Measurements from ENCODE around the gene OTUD1.
"Not testable (repeated sequence)": the region's sequence is repeated elsewhere in the genome, so short reads cannot be mapped to it uniquely, and the experiment has no call there.

Gene OTUD1, protein sequence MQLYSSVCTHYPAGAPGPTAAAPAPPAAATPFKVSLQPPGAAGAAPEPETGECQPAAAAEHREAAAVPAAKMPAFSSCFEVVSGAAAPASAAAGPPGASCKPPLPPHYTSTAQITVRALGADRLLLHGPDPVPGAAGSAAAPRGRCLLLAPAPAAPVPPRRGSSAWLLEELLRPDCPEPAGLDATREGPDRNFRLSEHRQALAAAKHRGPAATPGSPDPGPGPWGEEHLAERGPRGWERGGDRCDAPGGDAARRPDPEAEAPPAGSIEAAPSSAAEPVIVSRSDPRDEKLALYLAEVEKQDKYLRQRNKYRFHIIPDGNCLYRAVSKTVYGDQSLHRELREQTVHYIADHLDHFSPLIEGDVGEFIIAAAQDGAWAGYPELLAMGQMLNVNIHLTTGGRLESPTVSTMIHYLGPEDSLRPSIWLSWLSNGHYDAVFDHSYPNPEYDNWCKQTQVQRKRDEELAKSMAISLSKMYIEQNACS

DNA sequence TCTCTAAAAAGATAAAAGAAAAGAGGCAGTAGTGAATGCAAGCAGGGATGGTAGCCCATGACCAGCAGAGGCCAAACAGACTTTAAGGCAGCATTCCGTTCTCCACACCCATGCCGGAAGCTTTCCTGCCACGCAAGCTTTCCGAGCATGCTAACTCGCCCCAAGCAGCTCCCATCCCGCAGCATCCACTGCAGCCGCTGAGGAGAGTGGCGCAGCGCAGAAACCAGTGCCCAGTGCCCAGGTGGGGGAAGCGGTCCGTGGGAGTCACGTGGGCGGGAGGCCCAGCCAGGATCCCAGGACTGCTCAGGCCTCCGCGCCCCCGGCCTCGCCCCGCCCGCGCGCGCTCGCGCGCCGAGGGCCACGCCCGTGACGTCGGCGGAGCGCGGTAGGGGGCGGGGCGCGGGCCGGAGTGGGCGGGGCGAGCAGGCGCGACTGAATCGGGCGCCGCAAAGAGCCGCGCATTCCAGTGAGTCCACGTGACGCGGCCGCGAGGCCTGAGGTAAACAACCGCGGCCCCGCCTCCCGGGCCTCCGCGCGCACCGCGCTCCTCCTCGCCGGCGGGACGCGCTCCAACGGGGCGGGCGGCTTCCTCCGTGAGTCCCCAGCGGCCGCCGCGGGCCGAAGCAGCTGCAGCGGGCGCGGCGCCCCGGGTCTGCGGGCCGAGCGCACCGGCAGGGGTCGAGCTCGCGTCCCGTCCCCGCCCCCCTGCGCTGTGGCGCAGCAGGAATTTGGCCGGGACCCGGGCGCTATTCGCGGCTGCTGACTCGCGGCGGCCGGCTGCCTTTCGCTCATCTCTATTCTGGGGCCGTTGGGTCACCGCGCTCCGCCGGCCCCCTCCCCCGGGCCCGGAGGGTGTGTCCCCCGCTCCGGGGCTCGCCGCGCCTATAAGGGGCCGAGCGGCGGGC is at the start of gene OTUD1:
OTUD1 (plus strand) TSS at position 529 of the 905 bp plus-strand sequence. CDS start 383 bp downstream, outside the sequence.
- peak; percentile 86 for DNase-seq (ENCODE audit: low read depth)

DNA sequence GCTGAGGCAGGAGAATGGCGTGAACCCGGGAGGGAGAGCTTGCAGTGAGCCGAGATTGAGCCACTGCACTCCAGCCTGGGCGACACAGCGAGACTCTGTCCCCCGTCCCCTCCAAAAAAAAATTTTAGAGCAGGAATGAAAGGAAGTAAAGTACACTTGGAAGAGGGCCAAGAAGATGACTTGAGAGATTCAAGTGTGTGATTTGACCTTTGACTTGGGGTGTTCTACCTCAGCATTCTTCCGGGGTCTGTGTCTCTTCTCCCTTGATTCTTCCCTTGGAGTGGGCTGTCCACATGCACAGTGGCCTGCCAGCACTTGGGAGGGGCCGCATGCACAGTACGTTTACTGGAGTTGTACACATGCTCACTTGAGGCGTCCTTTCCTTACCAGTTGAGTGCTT is 48.5 kb upstream of the OTUD1 start:
- not testable (repeated sequence) for DNase-seq (ENCODE audit: low read depth)

DNA sequence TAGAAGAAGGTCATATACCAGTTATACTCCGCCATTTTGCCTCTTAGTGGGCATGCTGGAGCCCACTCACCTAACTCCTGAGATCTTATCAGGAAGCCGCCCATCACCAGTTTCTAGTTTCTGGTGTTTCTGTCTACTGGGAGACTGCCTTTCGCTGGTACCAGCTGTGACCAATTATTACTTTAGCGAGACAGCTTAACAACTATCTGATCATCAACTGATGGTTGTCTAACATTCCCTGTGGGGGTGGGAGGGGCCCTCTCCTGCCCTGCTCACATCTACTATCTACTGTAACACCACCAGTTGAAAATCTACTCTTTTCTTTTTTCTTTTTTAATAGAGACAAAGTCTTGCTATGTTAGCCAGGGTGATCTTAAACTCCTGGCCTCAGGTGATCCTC is 48.1 kb upstream of the OTUD1 start:
- no peak for DNase-seq (ENCODE audit: low read depth)

DNA sequence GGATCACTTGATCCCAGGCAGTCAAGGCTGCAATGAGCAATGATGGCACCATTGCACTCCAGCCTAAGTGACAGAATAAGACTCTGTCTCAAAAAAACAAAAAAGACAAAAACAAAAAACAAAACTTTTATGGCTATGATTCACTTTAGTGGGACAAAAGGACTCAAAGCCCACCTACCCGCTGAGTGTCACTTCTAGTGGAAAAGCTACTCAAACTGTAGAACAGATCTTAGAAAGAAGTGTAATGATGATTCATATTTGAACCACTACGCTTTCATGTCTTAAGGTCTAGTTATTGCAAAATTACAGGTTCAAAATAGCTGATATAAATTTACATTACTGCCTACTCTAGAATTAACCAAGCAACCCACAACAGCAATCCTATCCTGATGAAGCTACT is 47.1 kb upstream of the OTUD1 start:
- no peak for DNase-seq (ENCODE audit: low read depth)

DNA sequence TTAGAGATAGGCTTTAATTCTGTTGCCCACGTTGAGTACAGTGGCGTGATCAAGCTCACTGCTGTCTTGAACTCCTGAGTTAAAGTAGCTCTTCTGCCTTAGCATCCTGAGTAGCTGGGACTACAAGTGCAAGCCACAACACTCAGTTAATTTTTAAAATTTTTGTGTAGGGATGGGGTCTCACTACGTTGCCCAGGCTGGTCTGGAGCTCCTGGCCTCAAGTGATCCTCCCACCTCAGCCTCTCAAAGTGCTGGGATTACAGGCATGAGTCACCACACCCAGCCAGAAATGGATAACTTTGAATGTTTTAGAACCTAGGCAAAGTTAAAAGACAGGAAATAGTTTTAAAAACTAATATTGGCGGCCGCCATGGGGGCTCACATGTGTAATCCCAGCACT is 43.9 kb upstream of the OTUD1 start:
- DNase-seq (ENCODE audit: low read depth) = no peak

DNA sequence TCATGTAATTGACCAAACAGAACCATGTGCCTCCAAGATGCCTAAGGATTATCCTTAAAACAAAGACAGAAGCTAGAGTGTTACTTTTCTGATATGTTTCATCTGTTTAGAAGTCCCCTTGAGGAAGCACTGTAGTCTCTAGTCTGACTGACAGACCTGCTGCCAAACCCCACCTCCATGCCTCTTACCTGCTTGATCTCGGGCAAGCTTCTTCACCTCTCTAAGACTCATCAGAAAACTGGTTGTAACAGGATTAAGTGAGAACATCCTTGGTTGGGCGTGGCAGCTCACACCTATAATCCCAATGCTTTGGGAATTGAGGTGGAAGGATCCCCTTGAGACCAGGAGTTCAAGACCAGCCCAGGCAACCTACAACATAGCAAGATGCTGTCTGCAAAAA is 42.2 kb upstream of the OTUD1 start:
- DNase-seq (ENCODE audit: low read depth) = no peak

DNA sequence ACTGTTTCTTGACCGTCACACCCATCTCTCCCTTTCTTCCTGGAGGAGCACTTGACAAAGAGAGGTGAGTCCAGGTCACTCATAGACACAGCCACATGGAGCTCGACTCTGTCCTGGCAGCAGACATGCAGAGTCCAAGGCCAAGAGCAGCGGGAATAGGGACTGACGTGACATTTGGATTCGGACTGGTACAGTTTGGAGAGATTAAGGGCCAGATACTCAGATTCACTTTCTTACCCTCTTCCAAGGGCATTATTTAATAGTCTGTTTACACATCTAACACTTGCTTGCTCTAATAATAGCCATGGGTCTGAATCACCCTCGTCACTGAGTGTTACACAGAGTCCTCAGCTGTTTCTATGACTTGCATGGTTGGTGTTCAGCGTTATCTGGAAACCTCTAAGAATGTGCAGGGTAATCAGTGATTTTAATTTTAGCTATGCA is 39.2 kb upstream of the OTUD1 start:
- no peak for DNase-seq (ENCODE audit: low read depth)

DNA sequence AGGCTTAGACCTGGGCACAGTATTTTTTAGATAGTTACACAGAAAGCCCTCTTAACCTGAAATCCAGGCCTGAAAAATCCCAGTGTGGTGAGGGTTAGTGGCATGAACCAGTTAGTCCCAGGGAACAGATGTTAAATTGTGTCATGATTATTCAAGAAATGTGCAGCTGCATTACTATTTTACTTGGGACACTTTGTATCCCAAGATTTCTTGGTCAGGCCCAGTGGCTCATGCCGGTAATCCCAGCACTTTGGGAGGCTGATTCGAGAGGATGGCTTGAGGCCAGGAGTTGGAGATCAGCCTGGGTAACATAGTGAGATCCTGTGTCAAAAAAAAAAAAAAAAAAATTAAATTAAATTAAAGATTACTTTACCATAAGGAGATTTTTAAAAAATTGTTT is 36.0 kb upstream of the OTUD1 start:
- no peak for DNase-seq (ENCODE audit: low read depth)

DNA sequence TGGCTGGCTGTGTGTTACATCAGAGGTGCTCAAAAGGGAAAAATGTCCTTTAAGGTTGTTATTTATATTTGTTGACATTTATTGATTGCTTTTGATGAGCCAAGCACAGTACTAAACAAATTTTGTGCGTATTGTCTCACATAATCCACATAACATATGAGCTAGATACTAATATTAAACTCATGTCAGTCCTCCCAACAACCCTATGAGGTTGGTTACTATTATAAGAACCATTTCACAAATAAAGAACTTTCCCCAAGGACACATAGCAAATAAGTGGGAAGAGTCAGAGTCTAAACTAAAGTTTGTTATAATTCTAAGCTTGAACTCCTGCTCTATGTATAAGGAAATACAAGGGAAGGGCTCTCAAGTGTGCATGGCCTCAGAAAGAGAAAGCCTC is 35.6 kb upstream of the OTUD1 start:
- no peak for DNase-seq (ENCODE audit: low read depth)

DNA sequence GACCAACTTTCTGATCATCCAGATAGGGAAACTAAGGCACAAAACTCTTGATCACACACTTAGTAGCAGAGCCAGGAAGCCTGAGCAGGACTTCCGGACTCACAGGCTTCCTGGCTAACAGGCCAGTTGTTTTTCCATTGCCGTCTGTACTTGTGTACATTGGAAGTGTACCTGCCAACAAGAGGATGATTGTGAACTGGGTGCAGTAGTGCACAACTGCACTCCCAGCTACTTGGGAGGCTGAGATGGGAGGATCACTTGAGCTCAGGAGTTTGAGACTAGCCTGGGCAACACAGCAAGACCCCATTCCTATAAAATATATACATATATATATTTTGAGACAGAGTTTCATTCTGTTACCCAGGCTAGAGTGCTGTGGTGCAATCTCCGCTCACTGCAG is 35.2 kb upstream of the OTUD1 start:
- no peak for DNase-seq (ENCODE audit: low read depth)

DNA sequence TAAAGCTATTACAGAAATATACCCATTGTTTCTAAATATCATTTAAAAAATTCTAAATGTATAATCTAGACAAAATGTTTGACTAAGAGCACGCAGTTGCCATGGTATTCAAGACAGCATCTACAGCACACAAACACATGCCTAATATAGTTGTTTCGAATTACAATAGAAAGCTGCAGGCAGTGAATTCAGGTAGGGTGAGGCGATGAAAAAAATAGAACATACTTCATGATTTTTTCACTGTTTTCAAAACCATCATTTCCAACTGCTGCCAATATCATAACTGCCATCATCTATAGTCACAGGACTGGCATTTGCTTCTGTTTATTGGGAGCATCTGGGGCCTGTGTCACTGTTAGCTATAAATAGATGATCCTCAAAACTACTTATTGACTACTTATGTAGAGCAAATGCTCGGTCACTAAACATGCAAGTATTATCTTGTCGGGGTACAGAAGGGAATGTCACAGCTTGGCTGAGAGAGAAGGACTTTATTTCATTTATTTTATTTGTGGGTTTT is 34.4 kb upstream of the OTUD1 start:
- no peak for DNase-seq (ENCODE audit: low read depth)

DNA sequence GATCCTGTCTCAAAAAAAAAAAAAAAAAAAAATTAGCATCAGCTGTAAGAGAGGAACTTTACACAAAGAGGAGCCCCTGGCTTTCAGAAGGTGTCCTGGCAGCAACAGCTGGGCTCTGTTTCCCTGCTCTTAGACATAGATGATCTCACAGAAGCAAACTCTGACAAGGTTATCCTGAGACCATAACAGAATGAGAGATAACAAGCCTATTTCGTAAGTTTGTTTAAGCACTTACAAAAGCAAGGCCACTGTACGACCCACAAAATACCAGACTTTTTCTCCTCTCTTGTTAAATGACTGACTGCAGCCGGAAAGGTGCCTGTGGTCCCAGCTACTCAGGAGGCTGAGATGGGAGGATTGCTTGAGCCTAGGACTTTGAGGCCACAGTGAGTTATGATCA is 33.3 kb upstream of the OTUD1 start:
- DNase-seq (ENCODE audit: low read depth) = no peak

DNA sequence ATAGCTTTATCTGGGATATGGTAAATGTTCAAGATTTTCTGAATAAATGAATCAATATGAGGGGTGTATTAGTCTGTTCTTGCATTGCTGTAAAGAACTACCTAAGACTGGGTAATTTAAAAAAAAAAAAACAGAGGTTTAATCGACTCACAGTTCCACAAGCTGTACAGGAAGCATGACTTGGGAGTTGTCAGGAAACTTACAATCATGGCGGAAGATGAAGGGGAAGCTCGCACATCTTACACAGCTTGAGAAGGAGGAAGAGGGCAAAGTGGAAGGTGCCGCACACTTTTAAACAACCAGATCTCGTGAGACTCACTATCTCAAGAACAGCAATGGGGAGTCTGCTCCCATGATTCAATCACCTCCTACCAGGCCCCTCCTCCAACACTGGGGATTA is 32.5 kb upstream of the OTUD1 start:
- no peak for DNase-seq (ENCODE audit: low read depth)

DNA sequence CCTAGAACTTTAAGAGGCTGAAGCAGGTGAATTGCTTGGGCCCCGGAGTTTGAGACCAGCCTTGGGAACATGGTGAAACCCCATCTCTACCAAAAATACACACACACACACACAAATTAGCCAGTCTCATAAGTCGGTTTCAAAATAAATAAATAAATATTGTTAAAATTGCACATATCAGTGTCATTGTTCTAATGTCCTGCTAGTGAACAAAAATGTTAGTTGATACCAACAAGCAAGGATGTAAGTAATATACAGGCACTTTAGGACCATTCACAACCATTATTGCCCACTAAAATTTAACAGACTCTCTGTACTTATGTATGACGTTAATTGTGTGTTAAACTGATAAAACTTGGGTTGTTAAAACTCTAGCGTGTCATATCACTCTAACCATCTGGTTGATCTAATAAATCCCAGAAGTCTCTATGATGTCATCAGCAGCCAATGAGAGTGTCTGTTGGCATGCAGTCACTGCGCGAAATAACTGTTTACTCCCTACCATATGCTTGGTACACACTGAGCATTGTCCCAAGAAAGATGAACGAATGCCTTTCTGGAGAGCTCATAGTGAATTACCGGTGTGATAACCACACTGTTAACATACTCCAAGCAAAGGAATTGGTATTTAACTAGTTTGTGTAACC is 30.4 kb upstream of the OTUD1 start:
- no peak for DNase-seq (ENCODE audit: low read depth)

DNA sequence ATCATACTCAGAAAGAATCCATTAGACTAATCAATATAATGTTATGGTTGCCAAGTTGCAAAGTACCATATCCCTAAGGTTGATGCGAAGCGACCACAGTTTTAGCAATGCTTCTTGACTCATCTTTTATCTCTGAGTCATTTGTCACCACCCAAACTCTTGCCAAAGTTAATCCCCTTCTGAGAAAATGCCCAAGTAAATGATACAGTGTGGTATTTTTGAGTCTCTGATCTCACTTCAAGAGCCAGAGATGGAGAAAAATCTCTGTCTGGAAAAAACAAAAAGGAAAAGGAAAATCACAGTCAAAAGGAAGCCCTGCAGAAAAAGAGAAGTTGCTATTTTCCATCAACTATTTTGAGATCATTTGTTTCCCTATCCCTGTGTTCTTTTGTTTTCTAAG is 26.7 kb upstream of the OTUD1 start:
- no peak for DNase-seq (ENCODE audit: low read depth)

DNA sequence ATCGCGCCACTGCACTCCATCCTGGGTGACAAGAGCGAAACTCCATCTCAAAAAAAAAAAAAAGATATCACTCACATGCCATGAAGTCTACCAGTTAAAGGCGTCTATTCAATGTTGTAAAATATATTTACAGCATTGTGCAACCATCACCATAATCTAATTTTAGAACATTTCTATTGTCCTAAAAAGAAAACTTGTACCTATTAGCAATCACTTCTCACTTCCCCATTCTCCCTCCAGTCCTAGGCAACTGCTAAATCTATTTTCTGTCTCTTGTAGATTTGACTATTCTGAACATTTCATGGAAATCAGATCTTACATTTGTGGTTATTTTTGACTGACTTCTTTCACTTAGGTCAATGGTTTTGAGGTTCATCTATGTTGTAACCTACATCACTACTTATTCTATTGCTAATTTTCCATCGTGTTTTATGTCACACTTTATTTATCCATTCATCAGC is 25.2 kb upstream of the OTUD1 start:
- no peak for DNase-seq (ENCODE audit: low read depth)

DNA sequence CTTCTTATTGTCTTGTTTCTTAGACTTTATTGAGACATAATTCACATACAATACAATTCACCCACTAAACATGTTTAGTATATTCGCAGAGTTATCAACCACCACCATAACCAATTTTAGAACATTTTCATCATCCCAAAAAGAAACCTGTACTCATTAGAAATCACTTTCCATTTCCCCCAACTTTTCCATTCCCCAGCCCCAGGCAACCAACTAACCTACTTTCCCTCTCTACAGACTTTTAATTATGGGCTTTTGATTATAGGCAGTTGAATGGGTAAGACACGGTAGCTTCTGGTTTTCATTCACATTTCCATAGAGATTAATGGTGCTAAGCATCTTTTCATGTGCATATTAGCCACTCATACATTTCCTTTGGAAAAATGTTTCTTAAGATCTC is 24.2 kb upstream of the OTUD1 start:
- no peak for DNase-seq (ENCODE audit: low read depth)

DNA sequence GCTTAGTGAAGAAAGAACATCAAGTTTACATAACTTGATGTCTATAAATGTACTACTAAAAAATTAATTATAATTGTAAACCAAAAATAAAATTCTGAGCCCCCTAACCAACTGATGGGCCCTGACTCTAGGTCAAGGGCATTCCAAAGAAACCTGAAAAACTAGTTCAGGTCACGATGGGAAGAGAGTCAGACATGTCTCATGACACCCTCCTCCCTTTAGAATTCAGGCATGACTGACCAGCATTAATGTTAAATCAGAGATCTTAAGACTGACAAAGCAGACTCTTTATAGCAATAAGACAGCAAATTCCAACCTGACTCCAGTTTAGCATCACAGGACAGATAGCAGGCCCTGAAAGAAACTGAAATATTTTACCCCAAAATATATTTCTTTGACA is 21.6 kb upstream of the OTUD1 start:
- DNase-seq (ENCODE audit: low read depth) = no peak

DNA sequence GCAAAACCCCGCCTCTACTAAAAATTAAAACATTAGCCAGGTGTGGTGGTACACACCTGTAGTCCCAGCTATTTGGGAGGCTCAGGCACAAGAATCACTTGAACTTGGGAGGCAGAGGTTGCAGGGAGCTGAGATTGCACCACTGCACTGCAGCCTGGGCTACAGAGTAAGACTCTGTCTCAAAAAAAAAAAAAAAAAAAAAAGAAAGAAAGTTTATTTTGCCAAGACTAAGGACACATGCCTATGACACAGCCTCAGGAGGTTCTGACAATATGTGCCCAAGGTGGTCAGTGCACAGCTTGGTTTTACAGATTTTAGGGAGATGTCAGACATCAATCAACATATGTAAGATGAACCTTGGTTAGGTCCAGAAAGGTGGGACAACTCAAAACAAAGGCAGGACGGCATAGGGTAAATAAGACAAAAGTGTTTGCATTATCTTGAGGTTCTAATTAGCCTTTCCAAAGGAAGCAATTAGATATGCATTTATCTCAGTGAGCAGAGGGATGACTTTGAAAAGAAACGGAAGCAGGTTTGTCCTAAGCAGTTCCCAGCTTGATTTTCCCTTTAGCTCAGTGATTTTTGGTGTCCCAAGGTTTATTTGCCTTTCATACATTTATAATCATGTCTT is 20.7 kb upstream of the OTUD1 start:
- no peak for DNase-seq (ENCODE audit: low read depth)

DNA sequence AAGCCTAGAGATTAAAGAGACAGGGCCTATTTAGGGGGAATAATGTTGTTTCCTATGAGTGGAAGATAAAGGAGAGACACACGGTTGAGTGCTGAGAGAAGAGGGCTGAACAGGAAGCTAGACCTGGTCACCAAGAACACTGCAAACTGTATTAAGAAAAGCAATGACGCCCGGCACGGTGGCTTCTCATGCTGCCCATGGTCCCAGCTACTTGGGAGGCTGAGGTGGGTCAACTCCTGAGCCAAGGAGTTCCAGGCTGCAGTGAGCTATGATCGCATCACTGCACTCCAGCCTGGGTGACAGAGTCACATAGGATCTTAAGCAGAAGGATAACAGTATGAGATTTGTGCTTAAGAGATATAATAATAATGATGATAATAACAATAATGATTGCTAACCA is 19.7 kb upstream of the OTUD1 start:
- DNase-seq (ENCODE audit: low read depth) = no peak

DNA sequence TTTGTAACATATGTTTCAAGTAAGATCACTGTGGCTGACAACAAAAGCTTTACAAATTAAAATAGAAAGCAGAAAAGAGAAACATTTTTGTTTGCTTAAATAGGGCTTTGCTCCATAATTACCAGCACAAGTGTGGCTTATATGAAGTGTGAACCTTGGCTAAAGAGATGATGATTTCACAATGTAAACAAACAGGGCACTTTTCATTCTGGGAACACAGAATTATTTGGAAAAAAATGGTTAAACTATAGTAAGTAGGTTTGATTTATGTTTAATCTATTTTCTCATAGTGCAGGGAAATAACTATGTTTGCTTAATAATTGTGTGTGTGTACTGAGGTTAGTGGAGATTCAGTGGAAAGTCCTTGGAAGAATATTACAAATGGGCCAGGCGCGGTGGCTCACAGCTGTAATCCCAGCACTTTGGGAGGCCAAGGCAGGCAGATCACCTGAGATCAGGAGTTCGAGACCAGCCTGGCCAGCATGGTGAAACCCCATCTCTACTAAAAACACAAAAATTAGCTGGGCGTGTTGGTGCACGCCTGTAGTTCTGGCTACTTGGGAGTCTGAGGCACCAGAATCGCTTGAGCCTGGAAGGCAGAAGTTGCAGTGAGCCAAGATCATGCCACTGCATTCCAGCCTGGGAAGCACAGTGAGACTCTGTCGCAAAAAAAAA is 19.1 kb upstream of the OTUD1 start:
- DNase-seq (ENCODE audit: low read depth) = no peak

Measured in activated gamma-delta T cell treated with anti-CD3 and anti-CD28 coated beads, Interleukin-2, amount 50 U/mL, for 16 hours (primary cell).